Lower leg skin (tissue), 3 donors: ENCODE data around the gene PTGER1.

Source experiments
- CTCF ChIP-seq, 3 donors: fragments of 450-650 bp; IDR thresholded peaks; one replicate each; pipeline ENCODE4 v1.5.1; 2016; ENCODE audit warnings: antibody characterized with exemption in 3 of 3, mild to moderate bottlenecking in 3 of 3, moderate library complexity in 2 of 3
- POLR2A ChIP-seq, 2 donors: fragments of 450-650 bp; IDR thresholded peaks; one replicate each; pipeline ENCODE4 v1.6.1; 2016 to 2017; ENCODE audit warnings: antibody characterized with exemption in 2 of 2, mild to moderate bottlenecking in 1 of 2, moderate library complexity in 1 of 2

- TF ChIP-seq CTCF (IDR thresholded peaks at IDR 0.05) (no peak), POLR2A (IDR thresholded peaks at IDR 0.05) (no peak)
Observed at GRCh38 chr19:14505488-14506239, 30.5 kb upstream of the PTGER1 start.
